GM18909 (cell line): Measurements from ENCODE around the gene SPAAR.
"Not testable (repeated sequence)": the region's sequence is repeated elsewhere in the genome, so short reads cannot be mapped to it uniquely, and the experiment has no call there.

ENCODE experiments used
- ATAC-seq: cut with Tn5 transposase; IDR thresholded peaks from one replicate; pipeline ENCODE4 v1.9.1; 2021; ENCODE audit warnings: mild to moderate bottlenecking; ENCODE audit not compliant: unreplicated experiment, poor library complexity

The SPAAR gene

DNA sequence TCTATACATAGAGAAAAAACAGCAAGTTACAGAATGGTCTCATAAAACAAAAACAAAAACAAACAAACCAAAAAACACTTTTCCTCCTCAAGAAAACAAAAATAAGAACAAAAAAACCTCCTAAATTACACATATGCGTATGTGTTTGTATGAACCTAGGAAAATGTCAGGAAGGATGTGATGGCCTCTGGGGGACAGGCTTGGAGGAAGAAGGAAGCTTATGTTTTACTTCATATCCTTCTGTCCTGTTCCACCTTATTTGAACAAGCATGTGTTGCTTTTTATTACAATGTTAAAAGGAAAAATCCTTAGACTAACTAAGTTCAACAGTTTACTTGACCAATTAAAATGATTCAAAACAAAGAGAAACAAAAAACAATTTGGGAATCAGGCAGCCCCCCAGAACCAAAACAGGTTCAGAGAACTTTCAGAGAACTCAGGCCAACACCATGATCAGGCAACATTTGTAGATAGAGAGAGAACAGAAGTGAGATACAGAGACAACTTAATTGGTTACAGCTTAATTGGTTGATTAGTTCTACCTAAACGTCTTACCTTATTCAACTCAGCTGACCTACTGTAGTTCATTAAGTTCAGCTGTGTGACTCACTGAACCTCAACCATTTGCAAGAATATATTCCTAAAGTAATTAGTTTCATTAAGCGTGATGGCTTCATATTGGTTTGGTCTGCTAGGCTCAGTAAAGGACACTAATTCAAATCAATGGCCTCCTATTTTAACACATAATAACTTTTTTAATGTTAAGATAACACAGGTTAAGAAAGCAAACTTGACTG, 10.1 kb downstream of the SPAAR start:
- ATAC-seq, result no peak

DNA sequence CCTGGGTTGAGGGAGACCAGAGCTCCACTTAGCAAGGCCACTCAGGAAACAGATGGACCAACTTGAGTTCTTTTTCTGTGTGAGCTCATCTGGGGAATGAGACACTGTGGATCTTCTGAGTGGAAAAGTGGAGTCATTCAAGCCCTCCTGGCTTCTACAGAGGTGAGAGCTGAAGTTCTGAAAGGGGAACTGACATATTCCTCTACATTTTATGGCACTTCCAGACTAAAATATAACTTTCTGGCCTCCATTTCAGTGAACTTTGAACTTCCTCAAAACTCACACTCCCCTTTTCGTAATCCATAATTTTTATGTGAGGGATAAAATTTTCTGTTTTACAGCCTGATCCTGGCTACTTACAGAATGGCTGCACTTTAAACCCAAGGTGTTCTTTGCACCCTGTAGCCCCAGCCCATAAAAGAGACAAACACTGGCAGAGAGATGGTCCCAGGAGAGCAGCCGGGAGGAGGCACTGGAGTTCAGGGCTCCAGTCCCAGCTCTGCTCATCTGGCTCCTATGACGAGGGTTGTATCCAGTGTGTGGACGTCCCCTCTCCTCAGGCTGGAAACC, 10.8 kb downstream of the SPAAR start:
- no peak for ATAC-seq

GRCh38 chr9:35923598-35923926, 14.3 kb downstream of the SPAAR start:
- ATAC-seq, result no peak

- ATAC-seq, result no peak
Observed at GRCh38 chr9:35923927-35924763, 14.9 kb downstream of the SPAAR start.

GRCh38 chr9:35928591-35929452, 19.5 kb downstream of the SPAAR start:
- no peak for ATAC-seq

DNA sequence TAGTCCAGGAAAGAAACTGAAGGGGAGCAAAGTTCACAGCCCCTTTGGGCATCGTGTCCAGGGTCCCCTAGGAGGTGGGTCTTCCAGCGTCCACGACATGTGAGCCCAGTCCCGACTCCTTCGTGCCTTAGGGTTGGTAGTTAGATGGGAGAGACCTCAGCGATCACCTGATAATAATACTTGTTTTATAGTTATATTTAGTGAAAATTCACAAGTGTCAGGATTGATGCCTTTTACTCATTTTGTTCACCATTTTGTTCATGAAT, 20.1 kb downstream of the SPAAR start:
- no peak for ATAC-seq

DNA sequence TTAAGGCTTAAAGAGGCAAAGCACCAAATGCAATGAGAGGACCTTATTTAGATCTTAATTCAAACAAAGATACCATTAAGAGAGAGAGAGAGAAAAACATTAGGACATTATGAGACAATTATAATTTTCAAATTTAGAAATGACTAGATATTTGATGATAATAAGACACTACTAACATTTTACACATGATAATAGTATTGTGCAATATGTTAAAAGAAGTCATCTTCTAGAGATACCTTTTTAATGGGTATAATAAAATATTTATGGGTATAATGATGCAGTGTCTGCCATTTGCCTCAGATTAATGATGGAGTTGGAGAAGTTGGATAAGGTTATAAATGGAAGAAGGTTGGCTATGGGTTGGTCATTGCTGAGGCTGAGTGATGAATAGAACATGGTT, 21.2 kb downstream of the SPAAR start:
- ATAC-seq, result no peak

GRCh38 chr9:35930989-35931388, 21.7 kb downstream of the SPAAR start:
- ATAC-seq, result no peak

DNA sequence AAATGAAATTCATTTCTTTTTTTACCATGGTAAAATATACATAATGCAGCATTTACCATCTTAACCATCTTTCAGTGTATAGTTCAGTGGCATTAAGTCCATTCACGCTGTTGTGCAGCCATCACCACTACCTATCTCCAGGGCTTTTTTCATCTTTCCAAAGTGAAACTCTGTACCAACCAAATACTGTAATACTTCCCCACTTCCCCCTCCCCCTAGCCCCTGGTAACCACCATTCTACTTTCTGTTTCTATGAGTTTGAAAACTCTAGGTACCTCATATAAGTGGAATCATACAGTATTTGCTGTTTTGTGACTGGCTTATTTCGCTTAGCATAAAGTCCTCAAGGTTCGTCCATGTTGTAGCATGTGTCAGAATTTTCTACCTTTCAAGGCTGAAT, 23.4 kb downstream of the SPAAR start:
- ATAC-seq, result no peak

GRCh38 chr9:35933550-35934067, 24.3 kb downstream of the SPAAR start:
- no peak for ATAC-seq

GRCh38 chr9:35934069-35934468, 24.8 kb downstream of the SPAAR start:
- ATAC-seq, result not testable (repeated sequence)

- ATAC-seq, result no peak
Observed at GRCh38 chr9:35935261-35935660, 26.0 kb downstream of the SPAAR start.

DNA sequence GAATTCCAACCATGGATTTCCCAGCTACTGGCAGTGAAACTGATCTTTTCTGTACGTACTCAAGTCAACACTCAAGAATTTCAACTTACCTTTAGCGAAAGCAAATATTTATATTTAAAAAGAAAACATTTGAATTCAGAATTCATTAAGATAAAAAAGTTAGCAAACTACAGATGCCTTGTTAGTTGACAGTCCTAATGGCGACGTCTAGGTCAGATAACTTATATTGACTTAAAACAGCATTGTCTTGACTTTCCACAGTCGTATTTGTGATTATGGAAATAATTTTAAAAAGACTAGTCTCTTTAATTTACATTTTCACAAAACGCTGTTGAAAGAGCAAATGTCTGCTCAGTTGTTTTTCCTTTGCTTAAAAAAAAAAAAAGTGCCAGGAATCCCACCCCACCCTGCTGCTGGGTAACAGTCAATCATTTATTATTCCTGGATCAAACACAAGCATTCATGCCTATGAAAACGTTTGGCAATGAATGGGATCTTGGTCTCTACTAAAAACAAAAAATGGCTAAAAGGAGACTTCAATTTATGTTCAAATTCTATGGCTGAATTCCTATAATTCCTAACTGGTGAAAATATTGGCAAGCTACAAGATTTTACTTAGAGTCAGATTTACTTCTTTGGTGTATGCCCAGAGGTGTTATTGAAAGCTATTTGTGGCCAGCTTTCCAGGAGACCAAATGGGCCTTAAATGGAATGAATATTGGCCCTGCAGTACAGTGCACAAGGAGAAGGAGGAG, 26.6 kb downstream of the SPAAR start:
- no peak for ATAC-seq

- ATAC-seq, result no peak
Observed at GRCh38 chr9:35937227-35937626, 27.9 kb downstream of the SPAAR start.

DNA sequence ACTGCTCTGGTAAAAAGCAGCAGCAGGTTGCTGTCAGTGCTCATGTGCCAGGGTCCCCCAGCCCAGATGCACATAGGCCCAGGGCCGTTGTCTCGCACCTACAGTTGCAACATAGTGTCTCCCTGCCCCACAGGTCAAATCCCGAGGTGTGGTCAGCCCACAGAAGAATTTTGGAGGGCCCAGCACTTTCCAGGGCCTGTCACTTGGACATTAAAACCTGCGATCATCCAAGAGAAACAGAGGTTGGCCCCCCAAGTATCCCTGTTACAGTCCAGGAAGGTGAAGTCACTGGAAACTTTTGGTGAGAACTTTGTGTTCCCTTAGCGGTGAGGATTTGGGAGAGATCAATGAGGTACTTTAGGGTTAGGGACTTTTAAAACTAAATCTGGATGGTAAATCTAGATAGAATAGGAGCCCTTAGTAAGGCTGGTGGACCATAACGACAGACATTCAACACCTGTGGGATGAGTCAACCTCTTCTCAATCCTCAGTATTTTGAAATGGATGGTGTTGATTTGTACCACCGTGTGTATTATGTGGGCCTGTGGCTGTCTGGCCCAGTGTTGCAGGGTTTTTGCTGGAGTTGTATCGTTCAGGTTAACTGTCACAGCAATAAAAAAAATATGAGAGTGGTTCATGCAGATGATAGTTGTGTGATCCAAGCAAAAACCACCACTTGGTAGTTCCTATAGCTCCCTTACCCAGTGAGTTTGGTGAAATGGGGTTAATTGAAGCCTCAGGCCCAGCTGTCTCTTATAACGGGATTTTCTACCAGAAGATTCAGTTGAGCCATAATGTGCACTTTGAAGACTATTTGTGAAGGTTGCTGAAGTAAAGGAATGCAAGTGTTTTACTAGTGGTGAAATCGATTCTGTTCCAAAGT, 29.4 kb downstream of the SPAAR start:
- ATAC-seq, result no peak

DNA sequence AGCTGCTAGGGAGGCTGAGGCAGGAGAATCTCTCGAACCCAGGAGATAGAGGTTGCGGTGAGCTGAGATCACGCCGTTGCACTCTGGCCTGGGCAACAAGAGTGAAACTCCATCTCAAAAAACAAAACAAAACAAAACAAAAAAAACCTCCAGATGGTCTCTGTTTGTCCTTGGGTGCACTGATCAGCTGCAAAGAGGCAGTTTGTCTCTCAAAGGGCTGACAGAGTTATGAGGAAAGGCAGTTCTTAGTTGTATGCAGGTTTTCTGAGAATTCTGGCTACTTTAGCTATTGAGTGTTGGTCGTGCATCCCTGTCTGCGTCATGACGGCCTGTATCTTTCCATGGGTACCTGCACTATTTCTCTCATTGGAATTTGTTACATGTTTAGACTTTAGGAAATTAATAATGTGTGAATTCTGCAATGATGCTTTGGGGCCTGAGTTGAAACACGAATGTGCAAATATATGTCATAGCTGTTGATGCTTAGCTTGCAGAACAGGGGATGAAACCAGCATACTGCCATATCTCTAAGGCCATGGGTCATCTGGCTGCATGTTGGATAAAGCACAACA, 30.5 kb downstream of the SPAAR start:
- no peak for ATAC-seq

DNA sequence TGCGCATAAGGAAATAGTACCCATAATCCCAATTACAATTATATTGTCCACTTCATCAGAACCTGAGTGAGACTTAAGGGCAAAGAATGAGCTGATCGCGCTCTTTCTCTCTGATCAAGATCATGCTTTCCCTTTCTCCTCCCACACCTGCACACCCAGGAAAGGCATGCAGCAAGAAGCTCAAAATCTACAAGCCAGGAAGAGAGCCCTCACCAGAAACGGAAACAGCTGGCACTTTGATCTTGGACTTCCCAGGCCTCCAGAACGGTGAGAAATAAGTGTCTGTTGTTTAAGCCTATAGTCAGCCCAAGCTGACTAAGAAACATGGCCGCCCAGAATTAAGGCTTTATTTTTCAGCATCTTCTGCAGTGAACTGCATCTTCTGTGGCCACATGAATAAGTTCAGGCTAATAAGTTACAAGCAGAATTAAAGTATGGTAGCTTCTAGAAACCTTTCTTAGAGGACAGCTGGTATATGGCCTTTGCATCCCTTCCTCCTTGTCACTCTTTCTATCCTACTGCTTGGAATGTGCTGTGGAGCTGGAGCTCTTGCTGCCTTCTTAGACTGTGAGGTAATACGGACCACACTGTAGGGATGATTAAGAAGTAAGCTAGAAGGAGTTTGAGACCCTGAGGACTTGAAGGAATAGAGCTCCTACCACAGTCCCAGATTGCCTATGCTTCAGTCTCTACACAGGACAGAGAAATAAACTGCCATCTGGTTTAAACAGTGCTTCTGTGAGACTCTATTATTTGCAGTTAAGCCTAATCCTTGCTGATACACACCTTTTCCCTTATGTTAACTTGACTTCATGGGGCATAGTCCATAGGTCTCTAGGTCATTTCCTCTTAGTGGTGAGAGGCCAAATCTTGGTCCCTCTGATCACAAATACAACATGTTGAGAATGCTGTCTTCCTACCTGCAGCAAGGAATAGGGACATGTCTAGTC, 31.4 kb downstream of the SPAAR start:
- no peak for ATAC-seq
